HG03135 (cell line): ENCODE data around the gene BIN2.
"Not testable (repeated sequence)": the region's sequence is repeated elsewhere in the genome, so short reads cannot be mapped to it uniquely, and the experiment has no call there.

Experiments used
- ATAC-seq: cut with Tn5 transposase; IDR thresholded peaks from one replicate; pipeline ENCODE4 v1.9.1; 2021; ENCODE audit warnings: mild to moderate bottlenecking, moderate library complexity; ENCODE audit not compliant: unreplicated experiment

The BIN2 gene

GRCh38 chr12:51263341-51263740 lies 60.6 kb downstream of the BIN2 start:
- no peak for ATAC-seq

GRCh38 chr12:51262758-51263177 lies 61.2 kb downstream of the BIN2 start:
- no peak for ATAC-seq

- not testable (repeated sequence) for ATAC-seq
These were observed 64.4 kb downstream of the BIN2 start for GRCh38 chr12:51259600-51259999.

- no peak for ATAC-seq
These were observed 69.4 kb downstream of the BIN2 start for GRCh38 chr12:51254536-51254935.

DNA sequence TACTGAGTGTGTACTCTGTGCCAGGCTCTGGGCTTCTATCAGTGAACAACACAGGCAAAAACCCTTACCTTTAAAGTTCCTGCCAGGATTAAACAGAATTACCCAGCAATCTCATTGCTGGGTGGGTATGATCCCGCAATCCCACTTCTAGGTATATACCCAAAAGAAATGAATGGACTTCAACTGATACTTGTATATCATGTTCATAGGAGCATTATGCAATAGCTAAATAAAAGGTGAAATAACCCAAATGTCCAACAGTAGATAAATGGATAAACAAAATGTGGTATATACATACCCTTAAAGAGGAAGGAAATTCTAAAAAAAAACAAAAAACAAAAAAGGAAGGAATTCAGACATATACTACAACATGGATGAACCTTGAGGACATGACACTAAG lies 70.7 kb downstream of the BIN2 start:
- ATAC-seq, result no peak

GRCh38 chr12:51247523-51248206 lies 76.3 kb downstream of the BIN2 start:
- no peak for ATAC-seq

DNA sequence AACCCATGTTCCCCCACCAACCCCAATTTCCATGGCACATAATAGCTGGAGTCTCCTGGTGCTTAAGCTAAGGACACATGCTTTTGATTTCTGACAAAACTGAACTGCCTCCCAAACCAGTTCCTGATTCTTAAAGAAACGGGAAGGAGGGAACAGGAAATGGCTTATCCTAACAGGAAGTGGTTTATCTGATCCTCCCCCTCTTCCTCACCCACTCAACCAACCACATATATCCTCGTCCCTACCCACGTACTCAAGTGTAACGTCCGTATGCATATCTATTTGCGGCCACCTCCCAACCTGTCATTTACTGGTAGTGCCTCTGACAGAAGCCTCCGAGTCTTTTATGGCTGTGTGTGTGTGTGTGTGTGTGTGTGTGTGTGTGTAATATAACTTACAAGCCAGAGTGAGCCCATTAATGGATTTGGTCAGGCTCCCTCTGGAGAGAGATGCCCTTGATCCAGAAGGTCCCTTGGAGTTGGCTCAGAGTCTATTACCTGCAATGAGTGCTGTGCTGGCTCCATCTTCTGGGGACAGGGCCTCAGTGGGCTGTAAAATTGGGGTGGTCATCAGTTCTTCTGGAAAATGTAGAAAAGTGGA lies 77.6 kb downstream of the BIN2 start:
- ATAC-seq, result no peak

DNA sequence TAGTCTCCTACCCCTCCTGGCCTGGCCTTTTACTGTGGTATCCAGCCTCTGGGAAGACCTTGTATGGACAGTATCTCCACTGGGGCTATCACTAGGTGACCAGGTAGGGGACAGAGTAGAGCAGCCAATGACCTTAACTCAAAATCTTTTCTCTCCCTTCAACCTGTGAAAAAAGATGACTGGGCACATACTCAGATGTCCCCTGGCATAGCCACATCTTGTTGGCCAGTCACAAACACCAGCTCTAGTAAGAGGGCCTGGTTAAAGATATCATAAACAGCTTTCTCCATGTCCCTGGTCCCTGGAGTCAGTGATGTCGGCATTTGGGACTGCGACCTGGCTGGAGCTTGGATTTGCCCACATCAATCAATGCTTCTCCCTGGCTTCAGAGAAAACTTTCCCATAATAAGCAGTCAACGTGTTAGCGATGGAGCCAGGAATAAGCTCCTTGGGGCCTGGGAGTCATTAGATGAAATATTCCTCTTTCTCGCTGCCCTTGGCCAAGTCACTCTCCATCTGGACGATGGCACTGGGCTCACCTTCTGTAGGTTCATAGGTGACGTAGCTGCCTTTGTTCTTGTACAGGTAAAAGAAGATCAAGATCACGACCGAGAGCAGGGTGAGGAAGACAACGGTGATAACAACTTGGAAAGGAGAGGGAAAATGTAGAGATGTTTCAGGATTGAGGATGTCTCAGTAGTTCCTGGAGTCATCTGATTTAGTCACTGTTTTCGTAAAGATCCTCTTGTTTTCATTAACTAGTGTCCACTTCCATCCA lies 78.3 kb downstream of the BIN2 start:
- no peak for ATAC-seq

DNA sequence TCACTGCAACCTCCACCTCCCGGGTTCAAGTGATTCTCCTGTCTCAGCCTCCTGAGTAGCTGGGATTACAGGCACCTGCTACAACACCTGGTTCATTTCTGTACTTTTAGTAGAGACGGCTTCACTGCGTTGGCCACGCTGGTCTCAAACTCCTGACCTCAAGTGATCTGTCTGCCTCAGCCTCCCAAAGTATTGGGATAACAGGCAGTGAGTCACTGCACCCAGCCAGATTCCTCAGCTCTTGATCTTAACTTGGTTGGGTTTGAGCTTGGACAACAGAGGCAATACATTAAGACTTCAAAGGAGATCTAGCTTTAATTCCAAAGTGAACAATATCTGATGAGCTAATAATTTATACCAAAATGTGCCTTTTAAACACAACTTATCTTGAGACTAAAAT lies 79.7 kb downstream of the BIN2 start:
- ATAC-seq, result no peak

DNA sequence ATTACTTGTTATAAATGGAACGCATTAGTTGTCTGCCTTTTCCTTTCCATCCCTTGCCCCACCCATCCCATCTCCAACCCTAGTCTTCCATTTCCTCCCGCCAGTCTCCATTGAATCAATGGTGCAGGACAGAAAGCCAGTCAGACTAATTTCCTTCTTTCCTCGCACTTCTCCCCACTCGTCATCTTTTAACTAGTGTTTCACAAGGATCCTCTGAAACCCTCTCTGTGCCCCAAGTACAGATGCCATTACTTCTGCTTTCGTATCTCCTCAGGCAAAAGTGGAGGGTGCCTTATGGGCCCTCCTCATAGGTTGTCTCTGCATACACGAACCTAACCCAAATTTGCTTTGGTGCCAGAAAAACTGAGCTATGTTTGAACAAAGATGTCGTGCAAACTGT lies 81.1 kb downstream of the BIN2 start:
- ATAC-seq, result no peak

DNA sequence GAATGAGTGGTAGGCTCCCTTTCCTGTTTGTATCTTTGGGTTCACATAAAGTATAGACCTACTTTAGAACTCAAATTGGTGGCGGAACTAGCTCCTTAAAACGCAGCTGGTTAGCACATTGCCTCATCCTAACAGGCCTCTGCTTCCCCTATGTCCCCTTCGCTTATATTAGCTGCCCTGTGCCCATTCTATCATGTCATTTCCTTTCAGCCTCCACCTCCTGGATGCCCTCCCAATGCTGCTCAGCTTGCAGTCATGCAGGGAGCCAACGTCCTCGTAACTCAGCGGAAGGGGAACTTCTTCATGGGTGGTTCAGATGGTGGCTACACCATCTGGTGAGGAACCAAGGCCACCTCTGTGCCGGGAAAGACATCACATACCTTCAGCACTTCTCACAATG lies 81.9 kb downstream of the BIN2 start:
- ATAC-seq, result no peak

- ATAC-seq, result no peak
These were observed 83.0 kb downstream of the BIN2 start for GRCh38 chr12:51240971-51241370.

DNA sequence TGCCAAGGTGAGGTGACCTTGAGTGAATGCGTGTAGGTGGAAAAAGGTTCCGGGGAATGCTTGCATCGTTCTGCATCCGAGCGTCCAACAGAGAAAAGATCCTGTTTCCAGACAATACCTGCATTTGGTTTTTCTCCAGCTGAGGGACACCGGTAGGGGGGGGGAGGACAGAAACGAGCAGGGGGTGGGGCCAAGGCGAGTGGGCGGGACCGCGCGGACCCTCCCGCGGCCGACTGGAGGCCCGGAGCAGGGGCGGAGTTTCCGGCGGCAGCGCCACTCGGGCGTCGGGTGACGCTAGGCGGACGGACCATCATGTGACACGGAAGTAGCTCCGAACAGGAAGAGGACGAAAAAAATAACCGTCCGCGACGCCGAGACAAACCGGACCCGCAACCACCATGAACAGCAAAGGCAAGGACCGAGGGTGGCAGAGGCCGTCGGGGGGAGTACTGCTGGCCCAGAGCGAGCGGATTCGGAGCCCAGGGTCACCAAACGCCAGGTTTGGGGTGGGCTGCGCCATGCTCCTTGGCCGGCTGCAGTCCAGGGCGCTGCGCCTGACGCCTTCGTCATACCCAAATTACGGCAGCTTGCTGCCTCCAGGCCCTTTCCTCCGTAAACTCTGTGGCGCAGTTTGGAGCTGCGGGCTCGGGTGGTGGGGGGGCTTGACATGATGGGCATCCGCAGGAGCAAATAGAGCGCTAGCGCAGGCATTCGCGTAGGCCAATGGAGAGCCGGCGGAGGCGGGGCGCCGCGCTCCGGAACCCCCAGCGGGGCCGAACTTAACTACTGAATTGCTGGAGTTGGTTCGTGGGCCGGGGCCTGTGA lies 85.3 kb downstream of the BIN2 start, which contains the start of gene DAZAP2:
Gene DAZAP2, plus strand, starts transcription at position 317 of the 825 bp plus-strand sequence. Its CDS starts 82 bp downstream, at position 399.
- ATAC-seq, result peak; percentile 93

- peak; percentile 12 for ATAC-seq
These were observed 85.9 kb downstream of the BIN2 start for GRCh38 chr12:51238037-51238509.

GRCh38 chr12:51234530-51234929 lies 89.4 kb downstream of the BIN2 start:
- ATAC-seq, result no peak

GRCh38 chr12:51232642-51233041 lies 91.3 kb downstream of the BIN2 start:
- ATAC-seq, result no peak
